Nasal cavity respiratory epithelium epithelial cell of viscerocranial mucosa (primary cell): Measurements from ENCODE around the gene COLEC12. TPM values are rescaled to one million over a fixed set of nuclear protein-coding genes. Genes with fewer than 3 reads are reported as not detected.

Source experiments
- total RNA-seq: library from RNA; depleted of rRNA; stranded (reverse); fragments of >200 nt; gene quantifications from 2 replicates; pipeline ENCODE4 v1.2.3, GENCODE V29; 2014

The COLEC12 gene
- not detected in 2 replicates for total RNA-seq

DNA sequence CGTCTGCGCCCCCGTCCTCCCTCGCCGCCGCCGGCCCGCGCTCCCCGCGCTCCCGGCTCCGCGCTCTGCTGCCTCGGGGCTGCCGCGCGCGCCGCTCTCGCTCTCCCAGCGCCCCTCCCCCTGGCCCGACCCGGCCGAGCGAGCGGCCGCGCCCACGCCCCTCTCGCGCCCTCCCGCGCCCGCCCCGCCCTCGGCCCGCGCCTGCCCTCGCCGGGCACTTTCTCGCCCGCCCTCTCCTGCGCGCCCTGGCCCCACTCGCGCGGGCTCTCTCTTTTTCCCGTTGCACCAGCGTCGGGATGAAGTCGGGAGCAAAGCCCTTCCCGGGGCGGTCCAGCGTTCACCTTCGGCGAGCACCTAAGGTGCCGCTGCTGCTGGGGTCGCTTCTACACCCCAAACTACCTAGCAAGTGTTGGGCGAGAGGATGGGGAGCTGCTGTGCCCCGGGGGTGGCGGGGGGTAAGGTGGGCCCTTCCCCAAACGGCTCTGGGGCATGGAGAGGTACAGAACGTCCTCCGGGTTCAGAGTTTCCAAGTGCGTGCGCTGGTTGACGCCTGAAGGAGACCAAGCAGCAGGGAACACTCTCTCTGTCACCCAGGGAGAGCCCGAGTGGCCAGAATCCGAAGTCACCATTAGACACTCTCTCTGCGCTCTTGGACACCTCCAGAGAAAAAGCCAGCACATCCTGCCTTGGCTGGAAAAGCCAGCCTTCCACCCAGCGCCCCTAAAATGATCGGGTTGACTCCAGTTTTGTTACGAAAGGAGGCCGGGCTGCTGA lies at the start of gene COLEC12:
TSS of gene COLEC12 (minus strand) at position 70 of the 774 bp plus-strand sequence. CDS start 187 bp downstream, outside the sequence.

DNA sequence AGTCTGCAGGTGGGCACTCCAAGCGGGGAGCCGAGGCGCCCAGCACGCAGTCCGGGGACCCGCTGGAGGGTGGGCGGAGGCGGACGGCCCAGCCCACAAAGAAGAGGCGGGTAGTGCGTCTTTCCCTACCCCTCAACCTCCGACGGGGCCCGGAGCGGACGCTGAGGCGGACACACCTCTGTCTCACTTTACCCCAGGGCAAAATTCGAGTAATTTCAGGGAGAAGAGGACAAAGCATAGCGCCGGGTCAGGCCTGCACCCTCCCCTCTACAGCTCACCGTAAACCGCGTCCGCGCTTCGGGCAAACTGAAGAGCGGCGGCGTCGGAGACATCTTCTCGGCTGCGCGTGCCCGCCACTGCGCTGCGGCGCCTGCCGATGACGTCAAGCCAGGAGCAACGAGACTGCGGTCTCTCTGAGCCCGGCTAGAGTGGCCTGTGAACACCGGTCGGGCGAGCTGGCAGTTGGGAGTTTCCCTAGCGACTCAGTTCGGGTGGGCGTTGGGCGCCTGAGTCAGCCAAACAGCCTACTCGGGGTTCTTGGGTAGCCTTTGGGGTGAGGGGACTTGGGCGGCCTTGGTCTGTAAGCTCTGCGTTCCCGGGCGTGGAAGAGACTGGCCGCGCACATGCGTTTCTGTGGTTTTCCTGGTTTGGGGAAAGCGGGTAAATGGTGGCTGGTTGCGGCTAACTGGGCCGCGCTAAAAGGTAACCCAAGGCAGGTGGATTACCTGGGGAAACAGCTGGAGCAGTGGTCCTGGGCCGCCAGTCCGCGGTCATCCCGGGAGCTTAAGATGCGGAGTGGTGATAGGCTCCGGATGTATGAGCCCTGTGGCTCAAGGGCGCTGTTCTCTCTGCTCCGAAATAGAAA lies 232.6 kb downstream of the COLEC12 start, which contains the start of gene THOC1:
TSS of gene THOC1 (minus strand) at position 360 of the 865 bp plus-strand sequence. CDS start at position 332, 28 bp downstream.

Other genes starting within 250 kb of the COLEC12 start
- 35.9 and 42.6 TPM in 2 replicates for gene THOC1, start 232.7 kb downstream of the COLEC12 start, total RNA-seq
- gene CETN1, start 79.7 kb upstream of the COLEC12 start, total RNA-seq: not detected in 2 replicates
- under 0.01 and 0.50 TPM in 2 replicates for gene CLUL1, start 96.3 kb upstream of the COLEC12 start, total RNA-seq
- gene TYMS, start 157.0 kb upstream of the COLEC12 start, total RNA-seq: 6.8 and 6.9 TPM in 2 replicates
- gene ENOSF1, start 211.9 kb upstream of the COLEC12 start, total RNA-seq: 23.6 and 31.5 TPM in 2 replicates